Left lobe of liver (tissue), 2 donors: ENCODE data around the gene TSPAN3. TPM values are rescaled to one million over a fixed set of nuclear protein-coding genes. Genes with fewer than 3 reads are reported as not detected.
A peak's percentile ranks its signal among the peaks of the same experiment; 100 is the strongest.

Experiments used
- ATAC-seq: fragments of 200-7000 bp; cut with Tn5 transposase; one replicate; pipeline ENCODE4 v1.9.1; 2020; ENCODE audit warnings: mild to moderate bottlenecking, moderate library complexity
- DNase-seq: peaks from one replicate; pipeline ENCODE4 v3.0.0-alpha.2; 2020; ENCODE audit warnings: low spot score
- total RNA-seq: library from RNA; stranded (reverse); gene quantifications from one replicate; pipeline ENCODE4 v1.2.1, GENCODE V29; 2021
- donor health status: DM: no; HTN: no; CAD: no; lungs with moderate emphysema.
- donor health status: DM: no; HTN: yes; CAD: no.

TSPAN3 gene
- total RNA-seq, 1 donor from 2014 or later: 75.2 TPM

DNA sequence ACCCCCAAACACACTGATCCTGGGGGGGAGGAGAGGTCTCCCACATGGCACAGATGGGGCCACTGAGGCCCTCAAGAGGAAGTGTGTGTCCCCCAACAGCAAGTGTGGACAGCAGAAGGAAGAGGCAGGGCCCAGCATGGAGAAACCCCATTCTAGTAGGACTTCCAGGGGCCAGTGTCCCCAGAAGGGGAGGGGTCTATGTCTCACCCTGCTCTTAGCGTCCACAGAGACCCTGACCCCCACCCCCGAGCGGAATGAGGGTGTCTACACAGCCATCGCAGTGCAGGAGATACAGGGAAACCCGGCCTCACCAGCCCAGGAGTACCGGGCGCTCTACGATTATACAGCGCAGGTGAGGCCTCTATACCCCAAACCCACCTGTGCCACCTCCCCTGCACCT lies 35.3 kb downstream of the TSPAN3 start:
- ATAC-seq (peak; percentile 3), DNase-seq (peak; percentile 44)

DNA sequence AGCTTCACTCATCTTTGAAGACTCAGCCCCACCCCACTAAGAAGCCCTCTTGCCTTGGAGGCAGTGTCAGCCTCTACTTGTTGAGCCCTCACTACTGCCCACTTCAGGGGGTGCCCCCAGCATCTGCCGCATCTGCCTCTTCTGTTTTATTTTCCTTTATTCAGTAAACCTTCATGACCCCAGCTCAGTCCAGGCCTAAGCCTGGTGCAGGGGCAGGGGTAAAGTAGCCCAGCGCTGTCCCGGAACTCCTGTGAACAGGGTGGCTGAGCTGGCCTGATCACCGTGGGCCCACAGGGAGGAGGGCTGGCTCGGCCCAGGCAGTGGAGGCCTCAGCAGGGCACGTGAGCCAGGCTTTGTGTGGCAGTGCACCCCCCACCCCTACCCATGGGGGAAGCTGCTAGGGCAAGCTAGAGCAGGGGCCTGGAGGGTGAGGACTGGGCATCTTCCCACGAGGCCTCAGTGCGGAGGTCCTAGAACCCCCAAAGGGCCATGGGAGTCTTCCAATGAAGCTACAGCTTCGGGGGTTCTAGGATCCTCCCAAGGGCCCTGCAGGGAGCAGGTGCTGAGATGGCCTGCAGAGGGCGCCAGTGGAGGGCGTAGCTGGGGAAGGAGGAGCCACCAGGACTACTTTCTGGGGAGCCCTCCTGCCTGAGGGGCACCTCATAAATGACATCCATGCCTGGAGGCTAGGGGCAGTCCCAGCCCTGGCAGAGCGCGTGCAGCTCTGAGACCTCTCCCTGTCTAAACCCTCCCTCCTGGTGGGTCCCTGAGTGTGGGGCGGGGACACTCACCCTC lies 36.0 kb downstream of the TSPAN3 start:
- peak; percentile 50 for ATAC-seq
- peak; percentile 47 for DNase-seq

DNA sequence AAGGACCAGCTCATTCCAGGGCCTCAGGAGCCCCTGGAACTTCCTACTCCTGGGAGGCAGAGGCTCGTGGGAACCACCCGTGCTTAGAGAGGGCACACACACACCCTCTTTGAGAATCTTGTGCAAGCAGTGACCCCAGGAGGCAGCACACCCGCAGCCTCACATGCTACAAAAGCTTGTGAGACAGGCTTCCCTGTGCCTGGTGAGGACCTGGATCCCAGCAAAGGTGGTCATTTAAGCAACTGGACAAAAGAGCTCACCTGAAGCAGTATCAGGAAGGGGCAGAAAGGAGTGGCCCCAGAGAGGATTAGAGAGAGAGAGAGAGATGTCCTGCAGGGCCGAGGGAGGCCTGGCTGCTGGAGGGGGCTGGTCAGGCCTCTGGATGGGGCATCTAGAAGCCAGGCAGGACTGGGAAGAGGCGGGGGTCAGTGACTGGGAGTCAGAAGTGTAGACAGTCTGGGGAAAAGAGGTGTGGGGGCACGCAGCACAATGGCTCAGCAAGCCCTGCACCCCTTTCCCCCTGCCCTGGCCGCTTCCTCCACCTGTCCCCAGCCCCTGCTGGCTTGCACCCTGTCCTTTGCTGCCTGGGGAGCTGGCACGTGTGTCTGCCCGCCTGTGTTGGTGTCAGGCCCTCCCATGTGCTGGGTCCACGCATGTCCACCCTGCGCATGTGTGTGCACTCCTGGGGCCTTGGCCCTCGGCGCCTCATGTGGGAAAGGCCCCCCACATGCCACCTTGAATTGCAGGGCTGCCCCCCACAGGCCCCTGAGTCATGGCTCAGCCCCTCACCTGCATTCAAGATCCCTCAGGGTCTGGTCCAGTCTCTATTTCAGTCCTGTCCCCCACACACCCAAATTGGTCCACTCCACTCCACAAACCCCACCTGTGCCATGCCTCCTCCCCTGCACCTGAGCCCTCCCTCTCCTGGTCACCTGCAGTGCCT lies 36.9 kb downstream of the TSPAN3 start:
- DNase-seq: peak; percentile 43
- ATAC-seq: no peak

DNA sequence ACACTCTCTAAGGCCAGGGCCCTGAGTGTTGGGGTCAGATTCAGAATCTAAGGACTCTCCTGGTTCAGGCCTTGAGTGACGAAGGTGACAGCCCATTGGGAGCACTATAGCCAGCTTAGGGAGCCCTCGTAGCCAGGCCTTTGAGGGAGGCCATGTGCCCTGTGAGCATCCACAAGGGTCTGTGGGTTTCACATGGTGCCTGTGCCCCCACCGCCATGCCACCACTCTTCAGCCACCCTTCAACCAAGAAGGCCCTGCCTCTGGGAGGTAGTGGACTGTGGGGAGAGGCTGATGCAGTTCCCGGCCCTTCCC lies 37.5 kb downstream of the TSPAN3 start:
- no peak for ATAC-seq
- DNase-seq: peak; percentile 41

DNA sequence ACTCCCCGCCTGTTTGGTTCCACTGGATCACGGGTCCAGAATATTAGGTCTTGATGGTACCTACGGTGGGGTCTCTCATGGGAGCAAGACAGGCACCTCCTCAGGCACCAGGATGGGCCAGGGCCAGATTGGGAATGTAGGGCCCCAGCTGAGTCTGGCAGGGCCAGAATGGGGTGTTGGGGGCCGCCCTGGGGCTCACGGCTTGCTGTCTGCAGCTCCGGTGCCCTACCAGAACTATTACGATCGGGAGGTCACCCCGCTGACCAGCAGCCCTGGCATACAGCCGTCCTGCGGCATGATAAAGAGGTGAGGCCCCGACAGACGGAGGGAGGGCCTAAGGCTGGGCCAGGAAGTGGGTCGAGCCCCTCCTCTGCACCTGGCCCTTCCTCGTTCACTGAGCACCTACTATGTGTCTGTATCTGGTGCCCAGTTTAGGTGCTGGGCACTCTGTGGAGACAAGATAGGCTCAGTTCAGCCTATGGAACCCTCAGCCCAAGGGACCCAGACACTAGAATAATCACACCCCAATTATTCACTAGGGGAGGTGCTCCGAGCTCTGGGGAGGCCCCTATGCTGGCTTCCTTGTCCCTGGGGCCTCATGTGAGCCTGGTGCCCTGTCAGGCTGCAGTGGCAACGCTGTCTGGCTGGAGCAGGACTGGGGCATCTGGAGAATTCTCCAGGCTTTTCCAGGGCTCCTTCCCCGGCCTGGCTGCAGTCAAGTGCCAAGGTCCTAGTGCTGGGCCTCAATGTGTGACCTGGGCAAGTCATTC lies 38.1 kb downstream of the TSPAN3 start:
- no peak for ATAC-seq
- no peak for DNase-seq

DNA sequence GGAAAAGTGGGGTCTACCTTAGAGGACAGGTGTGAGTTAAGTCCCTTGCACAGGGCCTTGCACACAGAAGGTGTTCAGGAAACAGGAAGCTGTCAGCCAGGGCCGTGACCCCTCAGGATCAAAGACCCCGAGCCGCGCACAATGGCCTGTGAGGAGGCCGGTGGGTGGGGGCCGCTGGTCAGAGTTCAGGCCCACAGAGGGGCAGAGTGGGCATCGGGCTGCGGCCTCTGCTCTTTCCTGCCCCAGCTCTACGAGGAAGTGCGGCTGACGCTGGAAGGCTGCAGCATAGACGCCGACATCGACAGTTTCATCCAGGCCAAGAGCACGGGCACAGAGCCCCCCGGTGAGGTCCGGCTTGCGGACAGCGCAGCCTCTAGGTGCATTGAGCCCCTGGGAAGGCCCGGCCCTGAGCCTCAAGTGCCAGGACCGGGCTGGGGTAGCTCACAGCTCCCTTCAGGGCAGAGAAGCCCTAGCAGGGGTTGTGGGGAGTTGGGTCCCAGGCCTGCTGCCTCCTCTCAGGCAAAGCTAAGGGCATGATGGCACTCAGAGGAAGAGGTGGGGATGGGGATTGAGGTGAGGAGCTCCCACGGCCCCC lies 38.8 kb downstream of the TSPAN3 start:
- DNase-seq: no peak

DNA sequence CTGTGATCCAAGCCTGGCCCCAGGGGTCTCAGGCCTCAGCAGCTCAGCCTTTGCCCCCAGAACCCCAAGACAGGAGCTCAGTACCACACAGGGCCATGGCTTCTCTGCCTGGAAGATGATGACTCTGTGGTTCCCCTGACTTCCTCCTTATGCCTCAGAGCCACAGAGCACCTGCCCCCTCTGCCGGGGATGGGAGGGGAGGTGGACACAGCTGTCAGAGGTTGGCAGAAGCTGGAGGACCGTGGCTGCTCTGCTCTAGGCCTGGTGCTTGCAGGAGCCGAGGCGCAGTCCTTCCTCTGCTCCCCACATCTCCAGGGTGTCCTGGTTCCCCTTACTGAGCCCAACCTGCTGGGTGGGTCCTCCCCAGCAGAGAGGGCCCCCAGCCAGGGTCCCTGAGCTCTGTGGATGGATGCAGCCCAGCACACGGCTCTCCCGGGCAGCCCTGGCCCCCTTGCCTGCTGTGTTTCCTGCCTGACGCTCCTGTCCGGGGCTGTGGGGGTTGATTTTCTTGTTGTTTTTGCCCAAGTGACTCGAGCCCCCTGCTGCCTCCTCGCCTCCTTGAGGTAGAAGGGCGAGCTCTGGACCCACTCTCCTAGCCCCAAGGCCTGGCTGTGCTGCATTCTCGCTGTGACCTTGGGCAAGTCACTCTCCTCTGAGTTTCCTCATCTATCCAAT lies 39.4 kb downstream of the TSPAN3 start:
- ATAC-seq: no peak

More for the DNA sequence above, 38.8 kb downstream of the TSPAN3 start:
- ATAC-seq: no peak

DNA sequence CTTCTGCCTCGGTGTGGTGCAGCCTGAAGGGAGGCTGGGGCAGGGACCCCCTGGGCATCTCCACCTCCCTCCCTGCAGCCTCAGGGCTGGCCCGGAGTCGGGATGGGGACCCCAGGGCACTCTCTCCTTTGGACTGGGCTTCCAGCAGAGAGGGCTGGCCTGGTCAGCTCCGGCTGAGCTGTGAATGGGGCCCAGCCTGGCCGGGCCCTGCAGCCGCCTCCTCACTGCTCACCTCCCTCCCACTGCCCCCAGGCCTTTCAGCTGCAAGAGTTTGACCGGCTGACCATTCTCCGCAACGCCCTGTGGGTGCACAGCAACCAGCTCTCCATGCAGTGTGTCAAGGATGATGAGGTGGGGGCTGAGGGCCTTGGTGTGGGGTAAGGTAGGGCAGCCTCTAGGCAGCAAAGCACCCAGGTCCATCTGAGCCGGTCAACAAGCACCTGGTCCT lies 40.0 kb downstream of the TSPAN3 start:
- ATAC-seq: no peak
- no peak for DNase-seq

More for the DNA sequence above, 39.4 kb downstream of the TSPAN3 start:
- no peak for DNase-seq

DNA sequence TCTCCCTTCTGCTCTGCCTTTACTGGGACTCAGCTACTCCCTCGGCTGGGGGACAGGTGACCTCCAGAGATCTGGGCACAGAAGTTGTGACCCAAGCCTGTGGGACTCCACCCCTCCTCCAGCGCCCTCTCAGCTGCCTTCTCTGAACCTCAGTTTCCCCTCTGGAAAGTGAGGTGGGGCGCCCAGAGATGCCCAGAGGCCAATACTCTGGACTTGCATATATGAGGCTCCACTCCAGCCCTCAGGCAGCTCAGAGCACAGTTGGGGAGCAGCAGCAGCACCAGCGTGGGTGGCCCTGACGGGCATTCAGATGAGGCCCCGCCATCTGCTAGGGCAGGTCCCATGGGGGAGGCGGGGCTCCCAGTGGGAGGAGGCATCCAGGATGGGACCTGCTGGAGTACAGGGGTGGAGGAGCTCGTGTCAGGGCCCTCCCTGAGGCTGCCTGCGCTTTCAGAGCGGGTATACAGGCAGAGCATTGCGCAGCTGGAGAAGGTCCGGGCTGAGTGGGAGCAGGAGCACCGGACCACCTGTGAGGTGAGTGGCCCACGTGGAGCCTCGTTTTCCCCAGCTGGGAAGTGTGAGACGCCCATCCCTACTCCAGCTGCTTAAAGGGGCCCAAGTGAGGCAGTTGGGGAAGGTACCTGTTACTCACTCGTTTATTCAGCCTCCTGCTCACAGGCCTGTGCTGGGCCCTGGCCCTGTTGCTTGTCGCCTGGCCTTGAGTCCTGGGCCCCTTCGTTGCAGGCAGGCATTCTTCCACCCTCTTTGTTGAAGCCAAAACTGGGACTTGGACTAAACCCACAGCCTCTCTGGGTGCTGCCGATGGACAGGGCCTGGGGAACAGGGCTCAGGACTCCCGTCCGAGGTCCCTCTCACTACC lies 40.6 kb downstream of the TSPAN3 start:
- no peak for ATAC-seq
- DNase-seq: no peak

DNA sequence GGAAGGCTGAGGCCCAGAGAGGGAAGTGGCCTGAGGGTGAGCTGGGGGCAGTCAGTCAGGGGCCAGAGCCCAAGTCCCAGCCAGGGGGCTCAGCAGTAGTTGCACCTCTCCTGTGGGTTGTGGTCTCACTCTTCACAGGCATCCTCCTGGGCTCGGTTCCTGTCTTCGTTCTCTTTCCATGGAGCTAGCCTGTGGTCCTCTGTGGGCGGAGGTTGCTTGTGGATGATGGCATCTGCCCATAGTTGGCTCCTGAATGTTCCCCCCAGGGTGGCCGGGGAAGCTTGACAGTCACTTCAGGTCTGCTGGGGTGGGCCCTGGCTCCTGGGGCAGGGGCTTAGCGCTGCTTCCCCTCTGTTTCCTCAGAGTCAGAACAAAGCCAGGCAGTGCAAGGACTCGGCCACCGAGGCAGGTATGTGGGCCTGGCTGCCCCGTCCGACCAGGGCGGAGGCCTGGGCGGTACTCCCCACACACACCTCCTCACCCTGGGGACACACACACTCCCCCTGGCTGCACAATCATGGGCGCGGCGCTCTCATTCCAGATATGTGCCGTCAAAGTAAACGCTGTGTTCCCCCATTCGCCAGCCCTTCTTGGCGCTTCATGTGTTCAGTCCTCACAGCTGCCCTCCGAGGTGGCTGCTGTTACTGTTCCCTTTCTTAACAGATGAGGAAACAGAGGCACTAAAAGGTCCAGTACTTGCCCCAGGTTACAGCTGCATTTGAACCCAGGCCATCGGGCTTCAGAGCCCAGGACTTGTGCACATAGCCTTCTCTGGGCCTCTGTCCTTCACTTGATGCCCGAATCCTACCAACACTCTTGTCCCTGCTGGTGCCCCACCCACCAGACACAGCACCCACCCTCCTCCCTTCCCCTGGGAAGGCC lies 41.5 kb downstream of the TSPAN3 start:
- peak; percentile 40 for DNase-seq
- no peak for ATAC-seq

DNA sequence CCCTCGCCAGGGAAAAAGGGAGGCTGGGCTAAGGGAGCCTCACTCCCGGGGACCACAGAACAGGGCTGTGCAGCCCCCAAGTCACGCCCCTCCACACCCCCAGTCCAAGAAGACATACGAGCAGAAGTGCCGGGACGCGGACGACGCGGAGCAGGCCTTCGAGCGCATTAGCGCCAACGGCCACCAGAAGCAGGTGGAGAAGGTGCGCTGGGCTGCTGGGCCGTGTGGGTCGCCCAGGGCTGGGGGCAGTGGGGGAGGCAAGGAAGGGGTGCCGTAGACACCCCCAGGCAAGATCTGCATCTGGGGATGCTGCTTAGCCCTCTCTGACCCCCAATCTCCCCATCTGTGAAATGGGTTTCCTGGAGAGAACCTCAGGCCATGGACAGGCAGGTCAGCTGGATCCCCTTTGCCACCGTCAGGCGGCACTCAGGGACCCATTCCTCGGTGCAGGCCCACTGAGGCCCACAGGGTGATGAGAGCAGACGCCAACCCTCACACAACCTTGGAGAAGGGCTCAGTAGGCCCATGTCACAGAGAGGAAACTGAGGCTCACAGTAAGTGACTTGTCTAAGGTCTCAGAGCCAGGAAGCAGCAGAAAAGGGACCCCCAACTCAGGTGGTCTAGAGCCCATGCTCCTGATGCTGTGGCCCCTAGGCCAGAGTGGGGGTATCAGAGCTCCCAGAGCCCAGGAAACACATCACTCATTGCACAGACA lies 42.3 kb downstream of the TSPAN3 start:
- ATAC-seq: no peak
- DNase-seq: peak; percentile 29

DNA sequence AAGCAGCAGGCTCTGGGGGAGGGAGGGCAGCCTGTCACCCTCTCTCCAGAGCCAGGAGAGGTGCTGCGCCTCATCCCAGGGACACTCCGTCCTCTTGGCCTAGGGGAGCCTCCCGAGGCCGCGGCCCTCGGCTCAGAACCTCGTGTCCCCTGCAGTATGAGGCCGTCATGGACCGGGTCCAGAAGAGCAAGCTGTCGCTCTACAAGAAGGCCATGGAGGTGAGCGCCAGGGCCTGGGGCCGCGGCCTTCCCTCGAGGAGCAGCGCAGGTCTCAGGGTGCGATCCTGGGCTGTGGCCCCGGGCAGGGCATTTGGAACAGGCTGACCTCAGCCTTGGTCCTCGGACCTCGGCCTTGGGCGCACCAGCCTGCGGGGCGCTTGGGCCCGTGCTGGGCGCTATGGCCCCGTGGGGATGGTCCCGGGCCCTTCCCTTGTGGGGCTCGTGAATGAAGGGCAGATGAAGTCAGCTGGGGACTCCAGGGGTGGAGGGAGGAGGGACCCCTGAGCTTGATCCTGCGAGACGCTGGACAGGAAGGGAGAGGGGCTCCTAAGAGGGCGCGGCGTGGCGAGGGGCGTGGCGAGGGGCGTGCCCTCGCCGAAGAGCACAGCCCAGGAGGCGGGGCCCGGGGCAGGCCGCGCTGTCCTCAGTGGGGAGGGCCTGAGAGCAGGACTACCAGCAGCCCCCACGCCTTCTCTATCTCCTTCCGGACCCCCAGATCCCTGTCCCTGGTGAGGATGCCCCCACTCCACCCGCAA lies 43.0 kb downstream of the TSPAN3 start:
- ATAC-seq: peak; percentile 22
- DNase-seq: peak; percentile 43

DNA sequence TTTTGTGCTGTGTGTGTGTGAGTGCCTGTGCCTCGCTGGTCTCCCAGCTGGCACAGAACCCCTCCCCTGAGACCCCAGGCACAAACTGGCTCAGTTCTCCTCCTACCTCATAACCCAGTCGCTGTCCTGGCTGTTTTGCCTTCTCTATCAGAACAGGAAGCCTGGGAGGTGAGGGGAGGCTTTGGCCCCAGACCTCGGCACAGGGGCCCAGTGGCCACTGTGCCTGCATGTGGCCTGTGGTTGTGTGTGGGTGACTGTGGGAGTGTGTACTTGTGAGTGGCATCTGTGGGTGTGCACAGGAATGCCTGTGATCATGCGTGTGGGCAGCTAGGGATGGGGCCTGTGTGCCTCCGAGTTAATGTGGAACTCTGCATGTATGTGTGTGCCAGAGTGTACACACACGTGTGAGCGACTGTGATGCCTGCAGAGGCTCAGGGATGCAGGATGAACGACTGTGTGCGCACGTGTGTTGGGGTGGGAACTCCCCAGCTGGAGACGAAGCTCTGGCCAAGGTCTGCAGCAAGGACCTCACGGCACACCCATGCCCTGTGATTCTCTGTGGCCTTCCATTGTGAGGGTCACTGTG lies 43.7 kb downstream of the TSPAN3 start:
- DNase-seq: peak; percentile 24
- ATAC-seq: no peak

DNA sequence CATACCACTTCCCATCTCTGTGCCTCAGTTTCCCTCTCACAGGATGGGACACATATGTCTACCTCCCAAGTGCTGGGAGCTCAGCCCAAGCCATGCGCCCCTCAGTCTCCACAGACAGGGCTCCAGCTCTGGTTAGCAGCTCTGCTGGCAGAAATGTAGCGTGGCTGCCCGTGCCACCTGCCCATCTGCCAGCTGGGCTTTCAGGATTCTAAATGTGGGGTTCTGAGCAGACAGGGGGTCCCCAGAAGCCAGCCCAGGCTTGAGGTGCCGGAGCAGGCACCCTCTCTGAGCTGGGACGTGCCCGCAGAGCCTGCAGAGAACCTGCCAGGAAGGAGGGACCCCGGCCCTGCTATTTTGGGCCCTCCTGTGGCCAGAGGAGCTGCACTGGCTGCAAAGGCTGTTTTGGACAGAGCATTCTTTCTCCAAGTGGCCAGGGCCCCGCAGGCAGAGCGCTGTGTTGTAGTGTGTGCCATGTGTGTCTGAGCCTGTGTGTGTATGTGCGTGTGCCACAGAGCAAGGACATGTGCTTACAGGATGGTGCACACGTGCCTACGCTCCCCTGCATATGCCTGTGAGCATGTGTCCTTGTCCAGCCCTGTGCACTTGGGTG lies 44.3 kb downstream of the TSPAN3 start:
- DNase-seq: peak; percentile 35
- ATAC-seq: no peak

DNA sequence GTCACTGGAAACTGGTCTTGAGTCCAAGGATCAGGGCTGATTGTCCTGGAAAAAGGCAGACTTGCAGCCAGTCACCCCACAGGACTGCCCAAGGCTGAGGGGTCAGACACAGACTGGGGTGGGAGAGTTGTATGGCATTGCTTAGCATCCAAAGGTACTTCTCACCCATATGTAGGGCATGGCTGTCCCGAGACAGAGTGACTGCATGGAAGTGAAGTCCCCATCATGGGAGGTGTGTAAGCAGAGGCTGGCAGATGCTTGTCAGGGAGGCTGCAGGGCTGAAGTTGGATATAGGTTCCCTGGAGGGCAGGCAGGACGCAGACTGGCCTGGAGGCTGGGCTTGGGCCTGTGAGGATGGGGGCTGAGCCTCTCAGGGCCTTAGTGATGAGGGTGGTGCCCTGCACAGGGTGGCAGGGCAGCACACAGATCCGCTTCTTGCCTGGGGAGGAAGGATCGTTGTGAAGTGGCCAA lies 44.9 kb downstream of the TSPAN3 start:
- ATAC-seq (no peak), DNase-seq (peak; percentile 27)
